ENCODE data around the gene SMARCAD1. TPM values are rescaled to one million over a fixed set of nuclear protein-coding genes. Genes with fewer than 3 reads are reported as not detected.

The SMARCAD1 gene
- total and polyA plus RNA-seq, 2 donors, result 20.1 to 45.0 TPM

DNA sequence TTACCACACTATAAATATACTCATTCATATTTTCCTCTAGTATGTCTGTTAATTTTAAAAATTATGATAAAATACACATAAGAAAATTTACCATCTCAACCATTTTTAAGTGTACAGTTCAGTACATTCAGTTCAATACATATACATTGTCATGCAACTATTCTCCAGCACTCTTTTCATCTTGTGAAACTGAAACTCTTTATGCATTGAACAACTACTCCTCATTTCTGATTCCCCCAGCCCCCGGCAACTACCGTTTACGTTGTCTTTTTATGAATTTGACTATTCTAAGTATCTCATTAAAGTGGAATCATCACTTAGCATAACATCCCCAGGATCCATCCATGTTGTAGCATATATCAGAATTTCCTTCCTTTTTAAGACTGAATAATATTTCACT, 8.7 kb downstream of the SMARCAD1 start:
- 93% methylated on average over 3 of the region's 3 CpGs for WGBS
- no peaks in the 10 kb centered on the region for H3K9me3 ChIP-seq (ENCODE audit: control insufficient read depth in 2 of 2, insufficient read depth in 1 of 2, low read length in 1 of 2)
- no peak overlapping the region for H3K4me3 ChIP-seq (ENCODE audit: low read length in 2 of 2)
- H3K36me3 ChIP-seq (ENCODE audit: control insufficient read depth in 2 of 2, insufficient read depth in 2 of 2, low read length in 1 of 2), result peaks cover 18 to 67% of the 10 kb centered on the region in 2 donors
- H3K4me1 ChIP-seq (ENCODE audit: control insufficient read depth in 2 of 2, insufficient read depth in 2 of 2, low read length in 2 of 2), result no peaks in the 10 kb centered on the region
- DNase-seq (ENCODE audit: low read depth in 6 of 9, low spot score in 9 of 9), result no peak
- H3K27me3 ChIP-seq (ENCODE audit: control insufficient read depth in 2 of 2, insufficient read depth in 1 of 2, low read length in 1 of 2), result no peaks in the 10 kb centered on the region
- no peak overlapping the region for H3K27ac ChIP-seq (ENCODE audit: low read depth in 1 of 2, low read length in 1 of 2)

DNA sequence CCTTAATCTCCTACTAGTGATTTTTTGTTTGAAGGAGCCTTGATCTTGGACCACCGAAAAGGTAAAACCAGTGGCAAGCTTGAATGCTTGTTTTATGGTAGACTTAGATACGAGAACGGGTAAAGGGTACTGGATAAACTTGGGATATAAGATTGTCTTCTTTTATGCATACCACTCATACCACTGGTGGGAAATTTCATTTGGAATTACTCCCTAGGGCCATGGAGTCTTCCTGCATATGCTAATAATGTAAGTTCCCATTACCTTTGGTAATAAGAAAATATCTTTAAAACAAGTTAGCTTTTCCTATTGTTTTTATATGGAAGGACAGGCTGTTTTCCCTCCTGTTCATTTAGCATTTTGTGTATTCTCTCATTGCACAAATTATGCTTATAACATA, 11.7 kb downstream of the SMARCAD1 start:
- H3K4me3 ChIP-seq (ENCODE audit: low read length in 2 of 2), result no peak overlapping the region
- no peaks in the 10 kb centered on the region for H3K4me1 ChIP-seq (ENCODE audit: control insufficient read depth in 2 of 2, insufficient read depth in 2 of 2, low read length in 2 of 2)
- H3K27ac ChIP-seq (ENCODE audit: low read depth in 1 of 2, low read length in 1 of 2), result no peak overlapping the region
- no peak for DNase-seq (ENCODE audit: low read depth in 6 of 9, low spot score in 9 of 9)
- no peaks in the 10 kb centered on the region for H3K27me3 ChIP-seq (ENCODE audit: control insufficient read depth in 2 of 2, insufficient read depth in 1 of 2, low read length in 1 of 2)
- H3K36me3 ChIP-seq (ENCODE audit: control insufficient read depth in 2 of 2, insufficient read depth in 2 of 2, low read length in 1 of 2), result peaks cover 9 to 46% of the 10 kb centered on the region in 2 donors
- 97% methylated on average over 3 of the region's 3 CpGs for WGBS
- H3K9me3 ChIP-seq (ENCODE audit: control insufficient read depth in 2 of 2, insufficient read depth in 1 of 2, low read length in 1 of 2), result no peaks in the 10 kb centered on the region

DNA sequence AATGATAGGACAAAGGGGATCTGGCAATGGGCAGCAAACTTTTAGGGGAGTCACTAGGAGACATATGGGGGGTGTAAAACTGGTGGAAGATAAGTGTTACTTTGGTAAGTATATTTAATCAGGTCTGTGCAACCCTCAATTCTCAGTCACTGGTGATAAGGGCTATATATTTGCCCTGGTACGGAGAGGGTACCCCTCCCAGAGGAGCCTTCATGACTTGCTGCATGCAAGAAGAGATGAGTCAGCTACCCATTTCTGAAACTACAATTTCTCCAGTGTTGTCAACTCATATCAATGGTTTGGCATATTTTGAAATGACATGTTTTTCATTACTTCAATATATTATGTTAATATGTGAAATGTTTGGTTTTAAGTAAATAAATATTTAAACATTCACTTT, 14.3 kb downstream of the SMARCAD1 start:
- no peaks in the 10 kb centered on the region for H3K9me3 ChIP-seq (ENCODE audit: control insufficient read depth in 2 of 2, insufficient read depth in 1 of 2, low read length in 1 of 2)
- no peaks in the 10 kb centered on the region for H3K27me3 ChIP-seq (ENCODE audit: control insufficient read depth in 2 of 2, insufficient read depth in 1 of 2, low read length in 1 of 2)
- peaks cover 8 to 26% of the 10 kb centered on the region in 2 donors for H3K36me3 ChIP-seq (ENCODE audit: control insufficient read depth in 2 of 2, insufficient read depth in 2 of 2, low read length in 1 of 2)
- no peak for DNase-seq (ENCODE audit: low read depth in 6 of 9, low spot score in 9 of 9)
- no peak overlapping the region for H3K27ac ChIP-seq (ENCODE audit: low read depth in 1 of 2, low read length in 1 of 2)
- 100% methylated on average over 1 of the region's 1 CpG for WGBS
- no peaks in the 10 kb centered on the region for H3K4me1 ChIP-seq (ENCODE audit: control insufficient read depth in 2 of 2, insufficient read depth in 2 of 2, low read length in 2 of 2)
- H3K4me3 ChIP-seq (ENCODE audit: low read length in 2 of 2), result no peak overlapping the region

DNA sequence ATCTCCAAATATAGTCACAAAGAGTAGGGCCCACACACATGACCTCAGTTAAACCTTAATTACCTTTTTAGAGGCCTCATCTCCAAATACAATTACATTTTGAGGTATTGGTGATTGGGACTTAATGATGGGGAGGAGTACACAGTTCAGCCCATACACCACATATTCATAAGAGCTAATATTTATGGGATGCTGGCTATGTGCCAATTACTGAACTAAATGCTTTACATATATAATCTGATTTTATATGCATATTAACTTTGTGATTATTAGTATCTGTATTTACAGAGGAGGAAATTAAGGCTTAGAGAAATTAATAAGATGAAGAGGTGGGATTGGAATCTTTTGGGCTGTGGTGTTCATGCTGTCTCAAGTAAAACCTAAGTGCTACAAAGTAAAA, 17.8 kb downstream of the SMARCAD1 start:
- H3K27me3 ChIP-seq (ENCODE audit: control insufficient read depth in 2 of 2, insufficient read depth in 1 of 2, low read length in 1 of 2), result no peaks in the 10 kb centered on the region

DNA sequence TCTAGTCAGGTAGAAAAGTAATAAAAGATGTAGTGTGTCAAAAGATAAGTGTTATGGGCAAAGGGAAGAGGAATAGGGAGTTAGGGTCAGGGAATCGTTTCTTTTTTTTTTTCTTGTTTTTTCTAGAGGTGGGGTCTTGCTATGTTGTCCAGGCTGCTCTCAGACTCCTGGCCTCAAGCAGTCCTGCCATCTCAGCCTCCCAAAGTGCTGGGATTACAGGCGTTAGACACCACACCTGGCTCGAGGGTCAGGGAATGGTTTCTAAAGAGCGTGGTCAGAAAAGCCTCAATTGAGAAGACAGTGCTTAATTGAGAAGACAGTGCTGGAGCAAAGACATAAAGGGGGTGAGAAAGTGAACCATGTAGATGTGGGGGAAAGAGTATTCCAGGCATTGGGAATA, 19.1 kb downstream of the SMARCAD1 start:
- DNase-seq (ENCODE audit: low read depth in 6 of 9, low spot score in 9 of 9), result no peak
- Histone ChIP-seq H3K27me3 (ENCODE audit: control insufficient read depth in 2 of 2, insufficient read depth in 1 of 2, low read length in 1 of 2) (no peaks in the 10 kb centered on the region), H3K27ac (ENCODE audit: low read depth in 1 of 2, low read length in 1 of 2) (no peak overlapping the region), H3K36me3 (ENCODE audit: control insufficient read depth in 2 of 2, insufficient read depth in 2 of 2, low read length in 1 of 2) (peaks cover 7 to 27% of the 10 kb centered on the region in 2 donors), H3K9me3 (ENCODE audit: control insufficient read depth in 2 of 2, insufficient read depth in 1 of 2, low read length in 1 of 2) (no peaks in the 10 kb centered on the region), H3K4me1 (ENCODE audit: control insufficient read depth in 2 of 2, insufficient read depth in 2 of 2, low read length in 2 of 2) (no peaks in the 10 kb centered on the region), H3K4me3 (ENCODE audit: low read length in 2 of 2) (no peak overlapping the region)
- 98% methylated on average over 4 of the region's 4 CpGs for WGBS

More for the DNA sequence above, 17.8 kb downstream of the SMARCAD1 start:
- Histone ChIP-seq H3K4me3 (ENCODE audit: low read length in 2 of 2) (no peak overlapping the region), H3K4me1 (ENCODE audit: control insufficient read depth in 2 of 2, insufficient read depth in 2 of 2, low read length in 2 of 2) (no peaks in the 10 kb centered on the region), H3K9me3 (ENCODE audit: control insufficient read depth in 2 of 2, insufficient read depth in 1 of 2, low read length in 1 of 2) (no peaks in the 10 kb centered on the region), H3K27ac (ENCODE audit: low read depth in 1 of 2, low read length in 1 of 2) (no peak overlapping the region), H3K36me3 (ENCODE audit: control insufficient read depth in 2 of 2, insufficient read depth in 2 of 2, low read length in 1 of 2) (peaks cover 10 to 32% of the 10 kb centered on the region in 2 donors)
- DNase-seq (ENCODE audit: low read depth in 6 of 9, low spot score in 9 of 9), result no peak

DNA sequence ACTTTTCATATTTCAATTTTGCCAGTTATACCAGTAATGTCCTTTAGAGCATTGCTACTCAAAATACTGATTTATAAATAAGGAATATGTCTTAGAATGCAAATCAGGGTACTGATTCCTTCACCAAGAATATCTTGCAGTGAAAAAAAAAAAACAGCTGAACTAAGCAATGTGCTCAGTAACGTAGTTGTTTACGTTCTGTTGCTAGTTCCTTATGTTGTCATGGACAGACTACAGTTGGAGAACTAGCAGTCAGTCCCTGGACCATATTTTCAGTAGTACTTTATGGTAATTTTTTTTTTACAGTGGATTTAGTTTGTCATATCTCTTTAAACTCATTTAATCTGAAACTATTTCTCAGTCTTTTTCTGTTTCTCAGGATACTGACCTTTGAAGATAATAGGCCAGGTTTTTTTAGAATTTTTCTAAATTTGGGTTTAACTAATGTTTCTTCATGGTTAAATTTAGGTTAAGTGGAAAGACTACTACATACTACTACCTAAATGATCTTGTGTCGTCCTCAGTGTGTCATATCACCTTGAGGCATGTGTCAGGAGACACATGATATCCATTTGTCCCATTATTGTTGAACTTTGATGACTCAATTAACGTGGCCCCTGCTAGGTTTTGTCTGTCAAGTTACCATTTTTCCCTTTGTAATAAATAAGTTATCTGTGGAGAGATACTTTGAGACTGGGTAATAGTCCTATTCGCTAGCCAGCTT, 21.0 kb downstream of the SMARCAD1 start:
- no peak overlapping the region for H3K4me3 ChIP-seq (ENCODE audit: low read length in 2 of 2)
- H3K27me3 ChIP-seq (ENCODE audit: control insufficient read depth in 2 of 2, insufficient read depth in 1 of 2, low read length in 1 of 2), result no peaks in the 10 kb centered on the region
- WGBS, result 98% methylated on average over 5 of the region's 5 CpGs
- H3K36me3 ChIP-seq (ENCODE audit: control insufficient read depth in 2 of 2, insufficient read depth in 2 of 2, low read length in 1 of 2), result peaks cover 5 to 37% of the 10 kb centered on the region in 2 donors
- no peaks in the 10 kb centered on the region for H3K9me3 ChIP-seq (ENCODE audit: control insufficient read depth in 2 of 2, insufficient read depth in 1 of 2, low read length in 1 of 2)
- no peaks in the 10 kb centered on the region for H3K4me1 ChIP-seq (ENCODE audit: control insufficient read depth in 2 of 2, insufficient read depth in 2 of 2, low read length in 2 of 2)
- no peak for DNase-seq (ENCODE audit: low read depth in 6 of 9, low spot score in 9 of 9)
- H3K27ac ChIP-seq (ENCODE audit: low read depth in 1 of 2, low read length in 1 of 2), result no peak overlapping the region

DNA sequence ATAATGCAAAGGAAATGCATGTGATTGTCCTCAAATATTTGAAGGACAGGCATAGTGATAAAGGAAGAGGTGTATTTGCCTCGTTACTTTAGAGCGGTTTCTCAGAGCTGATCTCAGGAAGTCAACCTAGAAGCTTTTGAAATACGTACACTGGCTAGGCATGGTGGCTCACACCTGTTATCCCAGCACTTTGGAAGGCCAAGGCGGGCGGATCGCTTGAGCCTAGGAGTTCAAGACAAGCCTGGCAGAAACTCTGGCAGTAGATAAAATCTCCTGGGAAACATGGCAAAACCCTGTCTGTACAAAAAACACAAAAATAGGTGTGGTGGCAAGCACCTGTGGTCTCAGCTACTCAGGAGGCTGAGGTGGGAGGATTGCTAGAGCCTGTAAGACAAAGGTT, 24.9 kb downstream of the SMARCAD1 start:
- no peaks in the 10 kb centered on the region for H3K27me3 ChIP-seq (ENCODE audit: control insufficient read depth in 2 of 2, insufficient read depth in 1 of 2, low read length in 1 of 2)
- no peaks in the 10 kb centered on the region for H3K9me3 ChIP-seq (ENCODE audit: control insufficient read depth in 2 of 2, insufficient read depth in 1 of 2, low read length in 1 of 2)
- no peaks in the 10 kb centered on the region for H3K4me1 ChIP-seq (ENCODE audit: control insufficient read depth in 2 of 2, insufficient read depth in 2 of 2, low read length in 2 of 2)
- no peak overlapping the region for H3K27ac ChIP-seq (ENCODE audit: low read depth in 1 of 2, low read length in 1 of 2)
- peaks cover 0 to 42% of the 10 kb centered on the region in 2 donors for H3K36me3 ChIP-seq (ENCODE audit: control insufficient read depth in 2 of 2, insufficient read depth in 2 of 2, low read length in 1 of 2)
- 96% methylated on average over 6 of the region's 6 CpGs for WGBS
- H3K4me3 ChIP-seq (ENCODE audit: low read length in 2 of 2), result no peak overlapping the region
- DNase-seq (ENCODE audit: low read depth in 6 of 9, low spot score in 9 of 9), result no peak

DNA sequence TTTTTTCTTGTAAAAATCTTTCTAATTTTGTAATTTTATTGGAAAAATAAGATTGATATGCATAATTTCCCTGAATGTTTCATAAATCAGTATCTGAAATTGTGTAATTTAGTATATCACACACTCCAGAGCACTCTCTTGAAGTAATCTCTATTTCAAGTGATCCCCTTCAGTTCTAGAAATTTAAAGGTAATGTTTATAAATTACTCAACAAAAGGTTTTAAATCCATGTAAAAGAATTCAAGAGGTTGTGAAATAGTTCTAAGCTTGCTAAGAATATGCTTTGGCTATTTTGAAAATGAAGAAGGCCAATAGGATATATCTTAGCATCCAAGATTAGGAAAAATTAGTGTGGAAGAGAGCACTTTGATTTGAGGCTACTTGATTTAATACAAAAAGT, 28.2 kb downstream of the SMARCAD1 start:
- no peak overlapping the region for H3K4me3 ChIP-seq (ENCODE audit: low read length in 2 of 2)
- H3K36me3 ChIP-seq (ENCODE audit: control insufficient read depth in 2 of 2, insufficient read depth in 2 of 2, low read length in 1 of 2), result peaks cover 0 to 48% of the 10 kb centered on the region in 2 donors
- no peaks in the 10 kb centered on the region for H3K9me3 ChIP-seq (ENCODE audit: control insufficient read depth in 2 of 2, insufficient read depth in 1 of 2, low read length in 1 of 2)
- H3K4me1 ChIP-seq (ENCODE audit: control insufficient read depth in 2 of 2, insufficient read depth in 2 of 2, low read length in 2 of 2), result no peaks in the 10 kb centered on the region
- H3K27ac ChIP-seq (ENCODE audit: low read depth in 1 of 2, low read length in 1 of 2), result no peak overlapping the region
- DNase-seq (ENCODE audit: low read depth in 6 of 9, low spot score in 9 of 9), result no peak
- no peaks in the 10 kb centered on the region for H3K27me3 ChIP-seq (ENCODE audit: control insufficient read depth in 2 of 2, insufficient read depth in 1 of 2, low read length in 1 of 2)

DNA sequence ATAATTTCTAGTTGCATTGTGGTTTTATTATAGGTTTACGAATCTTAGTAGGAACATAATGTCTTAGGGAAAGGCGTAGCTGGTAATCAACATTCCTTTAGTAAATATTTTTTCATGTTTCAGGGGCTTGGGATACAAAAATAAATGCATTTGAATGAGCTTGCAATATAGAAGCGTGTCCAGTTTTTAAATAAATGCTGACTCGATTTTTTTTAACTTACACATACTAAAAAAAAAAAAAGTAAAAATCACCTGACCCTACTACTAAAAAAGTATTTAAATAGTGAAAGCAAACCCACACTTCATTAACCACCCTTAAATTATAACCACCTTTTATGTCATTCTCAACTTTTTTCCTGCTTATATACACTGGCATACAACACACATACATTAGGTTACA, 29.6 kb downstream of the SMARCAD1 start:
- no peak overlapping the region for H3K4me3 ChIP-seq (ENCODE audit: low read length in 2 of 2)
- H3K36me3 ChIP-seq (ENCODE audit: control insufficient read depth in 2 of 2, insufficient read depth in 2 of 2, low read length in 1 of 2), result peaks cover 11 to 53% of the 10 kb centered on the region in 2 donors
- no peaks in the 10 kb centered on the region for H3K27me3 ChIP-seq (ENCODE audit: control insufficient read depth in 2 of 2, insufficient read depth in 1 of 2, low read length in 1 of 2)
- no peak for DNase-seq (ENCODE audit: low read depth in 6 of 9, low spot score in 9 of 9)
- no peak overlapping the region for H3K27ac ChIP-seq (ENCODE audit: low read depth in 1 of 2, low read length in 1 of 2)
- no peaks in the 10 kb centered on the region for H3K9me3 ChIP-seq (ENCODE audit: control insufficient read depth in 2 of 2, insufficient read depth in 1 of 2, low read length in 1 of 2)
- 97% methylated on average over 4 of the region's 4 CpGs for WGBS
- no peaks in the 10 kb centered on the region for H3K4me1 ChIP-seq (ENCODE audit: control insufficient read depth in 2 of 2, insufficient read depth in 2 of 2, low read length in 2 of 2)

All from thymus (tissue), 11 donors.